ENCODE results near the gene THSD7B.

Gene THSD7B

DNA sequence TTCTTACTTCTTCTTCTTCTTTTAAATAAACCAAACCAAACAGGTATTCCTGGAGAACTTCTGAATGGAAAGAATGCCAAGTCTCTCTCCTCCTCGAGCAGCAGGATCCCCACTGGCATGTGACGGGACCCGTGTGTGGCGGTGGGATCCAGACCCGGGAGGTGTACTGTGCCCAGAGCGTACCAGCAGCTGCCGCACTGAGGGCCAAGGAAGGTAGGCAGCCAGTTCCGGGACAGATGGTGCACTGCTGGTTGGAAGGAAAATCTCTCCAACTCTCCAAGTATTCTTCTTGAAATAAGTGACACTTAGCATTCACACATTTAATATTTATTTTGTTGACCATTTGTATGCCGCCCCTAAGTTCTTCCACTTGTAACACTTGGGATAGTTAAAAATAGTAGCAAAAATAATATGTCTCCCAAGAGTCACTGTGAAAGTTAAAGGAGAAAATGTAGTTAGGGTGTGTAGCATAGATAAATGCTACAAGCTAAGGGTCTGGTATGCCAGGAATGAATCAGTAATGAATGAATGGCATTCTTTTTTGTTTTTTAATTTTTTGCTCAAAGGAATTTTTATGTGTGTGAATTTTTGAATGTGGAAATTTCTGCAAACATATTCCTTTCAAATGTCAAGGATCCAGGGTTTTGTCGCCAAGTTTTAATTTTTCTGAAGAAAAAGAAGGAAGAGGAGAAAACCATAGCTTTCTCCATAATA is 349.9 kb downstream of the THSD7B start:
- Mint-ChIP-seq H3K4me1 (peaks cover 6% of the 10 kb centered on the region), H3K4me3 (no peak overlapping the region), H3K9me3 (no peaks in the 10 kb centered on the region), H3K36me3 (ENCODE audit: low read depth) (no peaks in the 10 kb centered on the region), H3K27ac (no peak overlapping the region), H3K27me3 (ENCODE audit: low read depth) (no peaks in the 10 kb centered on the region)
- TF ChIP-seq, protein P1, sequence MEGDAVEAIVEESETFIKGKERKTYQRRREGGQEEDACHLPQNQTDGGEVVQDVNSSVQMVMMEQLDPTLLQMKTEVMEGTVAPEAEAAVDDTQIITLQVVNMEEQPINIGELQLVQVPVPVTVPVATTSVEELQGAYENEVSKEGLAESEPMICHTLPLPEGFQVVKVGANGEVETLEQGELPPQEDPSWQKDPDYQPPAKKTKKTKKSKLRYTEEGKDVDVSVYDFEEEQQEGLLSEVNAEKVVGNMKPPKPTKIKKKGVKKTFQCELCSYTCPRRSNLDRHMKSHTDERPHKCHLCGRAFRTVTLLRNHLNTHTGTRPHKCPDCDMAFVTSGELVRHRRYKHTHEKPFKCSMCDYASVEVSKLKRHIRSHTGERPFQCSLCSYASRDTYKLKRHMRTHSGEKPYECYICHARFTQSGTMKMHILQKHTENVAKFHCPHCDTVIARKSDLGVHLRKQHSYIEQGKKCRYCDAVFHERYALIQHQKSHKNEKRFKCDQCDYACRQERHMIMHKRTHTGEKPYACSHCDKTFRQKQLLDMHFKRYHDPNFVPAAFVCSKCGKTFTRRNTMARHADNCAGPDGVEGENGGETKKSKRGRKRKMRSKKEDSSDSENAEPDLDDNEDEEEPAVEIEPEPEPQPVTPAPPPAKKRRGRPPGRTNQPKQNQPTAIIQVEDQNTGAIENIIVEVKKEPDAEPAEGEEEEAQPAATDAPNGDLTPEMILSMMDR (IDR thresholded peaks at IDR 0.05; ENCODE audit: unreplicated experiment in 3 of 3) = no peak

DNA sequence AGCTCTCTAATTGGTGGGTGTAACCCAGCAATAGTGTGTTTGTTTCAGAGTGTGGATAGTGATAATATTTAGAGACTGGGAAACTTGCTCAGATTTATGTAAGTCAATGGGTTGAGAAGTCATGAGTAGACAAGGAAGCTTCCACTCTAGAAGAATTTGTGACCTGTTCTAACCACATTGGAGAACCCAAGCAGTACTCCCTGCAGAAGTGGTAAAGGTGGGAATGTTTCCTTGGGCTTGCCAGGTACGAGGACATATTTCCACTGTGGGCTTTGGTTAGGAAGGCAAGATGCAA is 350.4 kb downstream of the THSD7B start:
- Mint-ChIP-seq H3K4me1 (peaks cover 6% of the 10 kb centered on the region), H3K4me3 (no peak overlapping the region), H3K27me3 (ENCODE audit: low read depth) (no peaks in the 10 kb centered on the region), H3K9me3 (no peaks in the 10 kb centered on the region), H3K36me3 (ENCODE audit: low read depth) (no peaks in the 10 kb centered on the region), H3K27ac (no peak overlapping the region)
- TF ChIP-seq, protein P1 (IDR thresholded peaks at IDR 0.05; ENCODE audit: unreplicated experiment in 3 of 3) = no peak

DNA sequence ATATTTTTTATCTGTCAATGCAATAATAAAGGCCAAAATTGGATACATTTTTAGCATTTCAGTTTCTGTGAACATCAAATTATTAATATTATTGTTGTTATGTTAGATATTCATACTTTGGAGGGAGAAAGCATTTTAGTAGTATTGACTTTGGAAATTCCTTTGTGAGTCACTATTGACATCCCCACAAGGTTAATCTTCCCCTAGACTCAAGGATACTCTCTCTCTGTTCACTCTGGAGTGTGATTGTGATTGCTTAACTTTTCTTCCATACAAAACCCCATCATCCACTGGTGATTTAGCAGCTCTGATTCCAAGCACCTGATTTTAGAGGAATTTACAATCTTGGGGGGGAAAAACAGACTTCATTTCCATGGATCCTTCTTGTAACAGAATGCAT is 352.0 kb downstream of the THSD7B start:
- Mint-ChIP-seq H3K4me3 (no peak overlapping the region), H3K9me3 (no peaks in the 10 kb centered on the region), H3K27ac (no peak overlapping the region), H3K27me3 (ENCODE audit: low read depth) (no peaks in the 10 kb centered on the region), H3K36me3 (ENCODE audit: low read depth) (no peaks in the 10 kb centered on the region), H3K4me1 (peaks cover 6% of the 10 kb centered on the region)
- TF ChIP-seq, protein P1 (IDR thresholded peaks at IDR 0.05; ENCODE audit: unreplicated experiment in 3 of 3) = no peak

DNA sequence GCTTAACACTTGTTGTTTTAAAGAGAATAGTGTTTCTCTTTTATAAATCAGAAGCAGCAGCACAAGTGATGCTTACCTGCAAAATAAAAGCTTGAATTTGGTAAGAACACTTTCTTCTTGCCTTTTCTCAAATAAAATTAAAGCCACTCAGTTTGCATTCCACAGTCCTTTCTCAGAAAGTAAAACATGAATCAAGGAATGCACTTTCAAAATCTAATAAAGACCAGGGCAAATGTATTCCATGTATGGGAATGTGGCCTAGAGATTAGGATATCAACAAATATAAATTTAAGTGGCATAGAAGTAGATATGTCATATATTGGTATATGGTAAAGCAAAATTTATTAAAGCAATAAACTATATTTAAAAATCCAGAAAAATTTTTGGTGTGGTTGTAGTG is 352.8 kb downstream of the THSD7B start:
- no peak overlapping the region for H3K27ac Mint-ChIP-seq
- no peaks in the 10 kb centered on the region for H3K36me3 Mint-ChIP-seq (ENCODE audit: low read depth)
- H3K4me1 Mint-ChIP-seq = peaks cover 6% of the 10 kb centered on the region
- TF ChIP-seq, protein P1 (IDR thresholded peaks at IDR 0.05; ENCODE audit: unreplicated experiment in 3 of 3) = no peak
- no peaks in the 10 kb centered on the region for H3K9me3 Mint-ChIP-seq
- H3K4me3 Mint-ChIP-seq = no peak overlapping the region
- H3K27me3 Mint-ChIP-seq (ENCODE audit: low read depth) = no peaks in the 10 kb centered on the region

DNA sequence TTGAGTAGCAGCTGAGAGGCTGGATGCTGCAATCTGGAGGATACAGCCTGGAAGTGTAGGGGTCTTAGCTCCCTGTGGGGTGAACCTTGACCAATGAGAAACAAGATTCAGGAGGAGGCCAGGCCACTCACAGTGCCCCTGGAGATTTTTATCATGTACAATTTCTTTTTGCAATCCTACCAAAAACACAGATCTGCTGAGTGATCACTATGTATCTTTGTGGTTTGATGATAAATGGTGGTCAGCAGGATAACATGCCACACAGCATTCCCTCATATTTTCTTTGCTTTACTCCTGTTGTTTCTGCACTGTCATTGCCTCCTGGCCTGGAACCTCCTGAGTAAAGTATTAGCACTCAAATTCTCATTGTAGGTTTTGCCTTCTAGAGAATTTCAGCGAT is 357.9 kb downstream of the THSD7B start:
- H3K27ac Mint-ChIP-seq = no peak overlapping the region
- TF ChIP-seq, protein P1 (IDR thresholded peaks at IDR 0.05; ENCODE audit: unreplicated experiment in 3 of 3) = no peak
- H3K4me1 Mint-ChIP-seq = no peaks in the 10 kb centered on the region
- H3K27me3 Mint-ChIP-seq (ENCODE audit: low read depth) = no peaks in the 10 kb centered on the region
- H3K36me3 Mint-ChIP-seq (ENCODE audit: low read depth) = no peaks in the 10 kb centered on the region
- H3K9me3 Mint-ChIP-seq = no peaks in the 10 kb centered on the region
- no peak overlapping the region for H3K4me3 Mint-ChIP-seq

DNA sequence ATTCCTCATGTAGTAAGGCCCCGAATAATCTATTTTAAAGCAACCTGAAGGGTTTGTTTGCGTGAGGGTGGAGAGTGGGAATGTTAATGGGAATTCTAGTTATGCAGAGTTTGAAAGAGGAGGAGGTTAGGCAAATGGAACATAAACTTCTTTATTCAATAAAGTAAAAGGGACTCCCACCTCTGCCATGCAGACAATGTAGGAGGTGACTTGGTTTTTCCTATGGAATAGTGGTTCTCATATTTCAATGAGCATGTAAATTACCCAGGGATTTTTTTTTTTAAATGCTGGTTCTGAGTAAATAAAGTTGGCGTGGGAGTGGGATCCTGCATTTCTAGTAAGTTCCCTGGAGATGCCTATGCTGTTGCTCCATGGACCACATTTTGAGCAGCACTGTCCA is 367.9 kb downstream of the THSD7B start:
- peaks cover 5% of the 10 kb centered on the region for H3K9me3 Mint-ChIP-seq
- TF ChIP-seq, protein P1 (IDR thresholded peaks at IDR 0.05; ENCODE audit: unreplicated experiment in 3 of 3) = no peak
- H3K27ac Mint-ChIP-seq = peak overlapping the region in 1 of 3 experiments; percentile 61

More for the DNA sequence above, 367.9 kb downstream of the THSD7B start:
- Mint-ChIP-seq H3K4me1 (peaks cover 7% of the 10 kb centered on the region), H3K36me3 (ENCODE audit: low read depth) (no peaks in the 10 kb centered on the region), H3K27me3 (ENCODE audit: low read depth) (peaks cover 4% of the 10 kb centered on the region), H3K4me3 (no peak overlapping the region)

Measured in nephron (organoid).